Measurements from ENCODE around the gene BST2.

DNA sequence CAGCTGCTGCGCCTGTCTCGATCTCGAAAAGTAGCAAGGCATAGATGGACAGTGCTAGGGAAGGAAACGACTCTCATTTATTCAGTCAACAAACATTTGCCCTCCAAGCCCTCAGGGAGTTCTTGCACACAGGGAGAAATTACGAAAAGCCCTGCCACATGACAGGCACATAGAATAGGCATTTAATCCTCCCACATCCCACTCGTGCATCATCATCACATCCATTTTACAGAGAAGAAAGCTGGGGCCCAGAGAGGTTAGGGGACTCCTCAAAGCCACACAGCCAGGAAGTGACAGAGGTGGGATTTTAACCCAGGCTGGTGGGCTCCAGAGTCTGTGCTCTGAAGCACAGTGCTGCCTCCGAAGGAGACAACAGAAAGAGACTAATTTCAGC lies 31.4 kb upstream of the BST2 start:
- no peak for TF ChIP-seq CTCF (IDR thresholded peaks at IDR 0.05)
- no peak for TF ChIP-seq POLR2A (IDR thresholded peaks at IDR 0.05)
